GM12865 (cell line): ENCODE measurements around the gene MCM9.

Source experiments
- DNase-seq: peaks from one replicate; pipeline ENCODE4 v3.0.0; 2010; ENCODE audit warnings: low read depth
- H3K4me3 ChIP-seq: 2 replicates; pipeline ENCODE4 v1.5.1; 2011; ENCODE audit warnings: mild to moderate bottlenecking, low read depth, low read length, control low read depth
- CTCF ChIP-seq: IDR thresholded peaks from 2 replicates; pipeline ENCODE4 v1.5.1; 2011; ENCODE audit warnings: low read length, control low read depth, low read depth, inconsistent platforms; ENCODE audit not compliant: insufficient read depth; ENCODE audit errors: missing control alignments

The MCM9 gene

GRCh38 chr6:118895859-118896258, 39.1 kb downstream of the MCM9 start:
- peak overlapping the region; percentile 95 for H3K4me3 ChIP-seq
- no peak for DNase-seq
- TF ChIP-seq CTCF, result no peak

GRCh38 chr6:118895261-118895560, 39.7 kb downstream of the MCM9 start:
- TF ChIP-seq CTCF, result no peak
- peak overlapping the region; percentile 95 for H3K4me3 ChIP-seq
- DNase-seq, result no peak

GRCh38 chr6:118894425-118895260, 40.3 kb downstream of the MCM9 start:
- H3K4me3 ChIP-seq, result peak overlapping the region; percentile 95
- DNase-seq, result peak; percentile 80
- TF ChIP-seq CTCF, result peak; percentile 3

- TF ChIP-seq CTCF, result peak; percentile 46
- peak; percentile 98 for DNase-seq
- peak within 1 kb of the TSS; percentile 95 for H3K4me3 ChIP-seq
Measured at GRCh38 chr6:118893807-118894424, 41.0 kb downstream of the MCM9 start, which contains the start of gene ASF1A. Gene ASF1A, plus strand, starts transcription at chr6:118894152. Its CDS starts 262 bp downstream, at chr6:118894414.

- peak overlapping the region; percentile 85 for H3K4me3 ChIP-seq
- DNase-seq, result peak; percentile 74
- no peak for TF ChIP-seq CTCF
Measured at GRCh38 chr6:118893064-118893806, 41.7 kb downstream of the MCM9 start.

DNA sequence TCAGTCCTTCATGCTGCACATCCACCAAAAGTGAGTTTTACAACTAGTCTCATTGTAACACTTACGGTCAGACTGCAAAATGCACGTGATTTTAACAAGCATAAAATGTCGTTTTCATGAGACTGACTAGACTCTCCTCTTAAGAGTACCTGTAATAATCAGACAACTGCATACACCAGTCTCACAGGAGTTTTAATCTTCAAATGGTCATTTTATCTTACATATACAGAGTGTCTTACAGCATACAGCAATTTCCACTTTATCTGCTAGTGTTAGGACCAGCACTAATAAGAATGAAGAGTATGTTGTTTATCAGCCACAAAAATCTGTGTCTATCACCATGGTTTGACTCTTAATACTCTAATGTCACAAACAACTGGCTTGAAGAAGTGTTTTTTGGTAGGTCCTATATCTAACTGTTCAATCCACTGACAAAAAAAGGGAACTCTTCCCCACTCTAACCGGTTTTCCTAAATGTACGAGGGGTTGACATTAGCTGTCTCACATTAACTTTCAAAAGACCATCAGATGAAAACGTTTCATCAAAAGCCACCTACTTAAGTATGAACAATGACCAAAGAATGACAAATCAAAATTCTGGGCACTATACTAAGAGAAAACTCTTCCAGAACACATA, 42.5 kb downstream of the MCM9 start:
- no peak for TF ChIP-seq CTCF
- DNase-seq, result no peak
- H3K4me3 ChIP-seq, result peak overlapping the region; percentile 85
